Neural progenitor cell (in vitro differentiated cells): ENCODE results near the gene C1orf21. TPM values are rescaled to one million over a fixed set of nuclear protein-coding genes. Genes with fewer than 3 reads are reported as not detected.

Experiments used
- DNase-seq: peaks from one replicate; pipeline ENCODE4 v3.0.0-alpha.2; 2016; ENCODE audit warnings: low spot score
- H2AFZ ChIP-seq: fragments of 200-600 bp; sonication (generic); replicated peaks from 2 replicates; pipeline ENCODE4 v1.6.1; 2016; ENCODE audit warnings: antibody characterized with exemption
- H3F3A ChIP-seq: fragments of 200-600 bp; sonication (generic); 2 replicates; pipeline ENCODE4 v1.6.1; 2016; ENCODE audit warnings: antibody characterized with exemption, low read depth
- H3K27ac ChIP-seq: fragments of 200-600 bp; sonication (generic); 2 replicates; pipeline ENCODE4 v1.5.1; 2016; ENCODE audit warnings: mild to moderate bottlenecking
- H3K27me3 ChIP-seq: fragments of 200-600 bp; sonication (generic); 2 replicates; pipeline ENCODE4 v1.6.1; 2016; ENCODE audit warnings: mild to moderate bottlenecking, moderate library complexity
- H3K36me3 ChIP-seq: fragments of 200-600 bp; sonication (generic); 2 replicates; pipeline ENCODE4 v1.5.1; 2016
- H3K4me1 ChIP-seq: fragments of 200-600 bp; sonication (generic); 2 replicates; pipeline ENCODE4 v1.6.1; 2016; ENCODE audit warnings: mixed run types
- H3K4me2 ChIP-seq: fragments of 200-600 bp; sonication (generic); 2 replicates; pipeline ENCODE4 v1.6.1; 2016
- H3K4me3 ChIP-seq: fragments of 200-600 bp; sonication (generic); 2 replicates; pipeline ENCODE4 v1.5.1; 2016
- H3K79me2 ChIP-seq: fragments of 200-600 bp; sonication (generic); 2 replicates; pipeline ENCODE4 v1.6.1; 2016; ENCODE audit warnings: low read depth
- H3K9ac ChIP-seq: fragments of 200-600 bp; sonication (generic); 2 replicates; pipeline ENCODE4 v1.6.1; 2016
- H3K9me3 ChIP-seq: fragments of 200-600 bp; sonication (generic); 2 replicates; pipeline ENCODE4 v1.5.1; 2016; ENCODE audit warnings: low read depth
- H4K20me1 ChIP-seq: fragments of 200-600 bp; sonication (generic); 2 replicates; pipeline ENCODE4 v1.6.1; 2016; ENCODE audit warnings: low read depth
- H3K27ac Mint-ChIP-seq: 3 replicates; pipeline ENCODE4 v1.8.0; 2021; ENCODE audit warnings: mixed read lengths
- H3K27me3 Mint-ChIP-seq: 2 replicates; pipeline ENCODE4 v1.8.0; 2022; ENCODE audit warnings: low read depth, mild to moderate bottlenecking, inconsistent platforms, moderate library complexity, mixed read lengths; ENCODE audit not compliant: insufficient read depth
- H3K36me3 Mint-ChIP-seq: 3 replicates; pipeline ENCODE4 v1.8.0; 2021; ENCODE audit warnings: mixed read lengths
- H3K4me1 Mint-ChIP-seq: 3 replicates; pipeline ENCODE4 v1.8.0; 2021; ENCODE audit warnings: mixed read lengths
- H3K4me3 Mint-ChIP-seq: 3 replicates; pipeline ENCODE4 v1.8.0; 2021; ENCODE audit warnings: mild to moderate bottlenecking, moderate library complexity, mixed read lengths
- H3K9me3 Mint-ChIP-seq: 3 replicates; pipeline ENCODE4 v1.8.0; 2020; ENCODE audit warnings: mixed read lengths
- CTCF ChIP-seq: fragments of 200-600 bp; sonication (generic); IDR thresholded peaks from 2 replicates; pipeline ENCODE4 v1.5.1; 2017; ENCODE audit warnings: antibody characterized with exemption, mild to moderate bottlenecking
- EZH2 ChIP-seq: fragments of 200-600 bp; sonication (generic); IDR thresholded peaks from 2 replicates; pipeline ENCODE4 v1.6.1; 2017; ENCODE audit warnings: antibody characterized with exemption, mild to moderate bottlenecking, moderate library complexity
- EZH2phosphoT487 ChIP-seq: fragments of 200-600 bp; sonication (generic); IDR thresholded peaks from 2 replicates; pipeline ENCODE4 v1.6.1; 2017; ENCODE audit warnings: antibody characterized with exemption
- total RNA-seq: library from RNA; depleted of rRNA; stranded (reverse); fragments of >200 nt; gene quantifications from 2 replicates; pipeline ENCODE4 v1.2.3, GENCODE V29; 2015; ENCODE audit warnings: low replicate concordance

C1orf21 gene
- total RNA-seq, 1 donor from 2014 or later = 117 TPM

GRCh38 chr1:184356891-184357290, 29.9 kb upstream of the C1orf21 start:
- H3K36me3 Mint-ChIP-seq = no peaks in the 10 kb centered on the region
- H3K27me3 ChIP-seq = no peaks in the 10 kb centered on the region
- H3K4me3 Mint-ChIP-seq = no peak overlapping the region
- no peak overlapping the region for H3K27ac ChIP-seq
- H3K9me3 Mint-ChIP-seq = no peaks in the 10 kb centered on the region
- no peaks in the 10 kb centered on the region for H3K9me3 ChIP-seq
- no peak overlapping the region for H3K9ac ChIP-seq
- no peaks in the 10 kb centered on the region for H3K4me1 ChIP-seq
- no peaks in the 10 kb centered on the region for H4K20me1 ChIP-seq
- H3K36me3 ChIP-seq = no peaks in the 10 kb centered on the region
- H3K4me3 ChIP-seq = no peak overlapping the region
- no peak for DNase-seq
- H3K79me2 ChIP-seq = no peaks in the 10 kb centered on the region
- H3K27me3 Mint-ChIP-seq = no peaks in the 10 kb centered on the region
- no peaks in the 10 kb centered on the region for H3F3A ChIP-seq
- no peak overlapping the region for H3K4me2 ChIP-seq
- no peak overlapping the region for H2AFZ ChIP-seq
- TF ChIP-seq CTCF = no peak
- no peak for TF ChIP-seq EZH2phosphoT487
- TF ChIP-seq EZH2 = no peak
- peaks cover 4% of the 10 kb centered on the region for H3K4me1 Mint-ChIP-seq
- H3K27ac Mint-ChIP-seq = no peak overlapping the region

- H3K4me2 ChIP-seq = no peak overlapping the region
- H3K27ac ChIP-seq = no peak overlapping the region
- H3K9me3 ChIP-seq = no peaks in the 10 kb centered on the region
- H4K20me1 ChIP-seq = no peaks in the 10 kb centered on the region
- H3K79me2 ChIP-seq = no peaks in the 10 kb centered on the region
- Mint-ChIP-seq H3K27ac (no peak overlapping the region), H3K36me3 (no peaks in the 10 kb centered on the region), H3K4me3 (no peak overlapping the region), H3K9me3 (no peaks in the 10 kb centered on the region), H3K27me3 (no peaks in the 10 kb centered on the region), H3K4me1 (peaks cover 4% of the 10 kb centered on the region)
- no peak overlapping the region for H3K9ac ChIP-seq
- H3K36me3 ChIP-seq = no peaks in the 10 kb centered on the region
- H3K4me1 ChIP-seq = no peaks in the 10 kb centered on the region
- no peaks in the 10 kb centered on the region for H3K27me3 ChIP-seq
- H3F3A ChIP-seq = no peaks in the 10 kb centered on the region
- H2AFZ ChIP-seq = no peak overlapping the region
- H3K4me3 ChIP-seq = no peak overlapping the region
- TF ChIP-seq EZH2phosphoT487 (no peak), CTCF (no peak), EZH2 (no peak)
- DNase-seq = no peak
Observed at GRCh38 chr1:184358256-184358655, 28.6 kb upstream of the C1orf21 start.

- Histone ChIP-seq H3K79me2 (no peaks in the 10 kb centered on the region), H3F3A (no peaks in the 10 kb centered on the region), H3K4me2 (no peak overlapping the region), H3K27me3 (no peaks in the 10 kb centered on the region), H4K20me1 (no peaks in the 10 kb centered on the region), H3K4me1 (no peaks in the 10 kb centered on the region), H3K9ac (no peak overlapping the region), H3K36me3 (no peaks in the 10 kb centered on the region), H3K9me3 (no peaks in the 10 kb centered on the region), H3K27ac (no peak overlapping the region), H2AFZ (no peak overlapping the region), H3K4me3 (no peak overlapping the region)
- H3K9me3 Mint-ChIP-seq = no peaks in the 10 kb centered on the region
- H3K4me3 Mint-ChIP-seq = no peak overlapping the region
- no peak for DNase-seq
- H3K27me3 Mint-ChIP-seq = no peaks in the 10 kb centered on the region
- no peak for TF ChIP-seq EZH2phosphoT487
- no peak for TF ChIP-seq CTCF
- no peak for TF ChIP-seq EZH2
- no peaks in the 10 kb centered on the region for H3K36me3 Mint-ChIP-seq
- peaks cover 4% of the 10 kb centered on the region for H3K4me1 Mint-ChIP-seq
- H3K27ac Mint-ChIP-seq = no peak overlapping the region
Observed at GRCh38 chr1:184359909-184360308, 26.9 kb upstream of the C1orf21 start.
